Measurements from ENCODE around the gene RNF212.

RNF212 gene

DNA sequence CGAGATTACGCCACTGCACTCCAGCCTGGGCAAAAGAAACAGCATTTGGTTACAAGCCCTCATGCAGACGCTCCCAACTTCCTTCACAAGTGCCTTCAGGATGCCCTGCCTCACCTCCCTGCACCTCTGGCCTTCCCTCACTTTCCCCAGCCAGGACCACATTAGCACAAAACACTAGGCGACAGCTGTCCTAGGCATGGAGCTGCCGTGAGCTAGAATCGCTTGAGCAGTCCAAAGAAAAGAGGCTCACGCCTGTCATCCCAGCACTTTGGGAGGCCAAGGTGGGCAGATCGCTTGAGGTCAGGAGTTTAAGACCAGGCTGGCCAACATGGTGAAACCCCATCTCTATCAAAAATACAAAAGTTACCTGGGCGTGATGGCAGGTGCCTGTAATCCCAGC lies 15.8 kb downstream of the RNF212 start:
- no peak for TF ChIP-seq CTCF (conservative IDR thresholded peaks at IDR 0.05; ENCODE audit: low read depth, low read length)
- no peak overlapping the region for H3K4me3 ChIP-seq (ENCODE audit: low read depth, low read length)
- DNase-seq (ENCODE audit: low read depth) = no peak

DNA sequence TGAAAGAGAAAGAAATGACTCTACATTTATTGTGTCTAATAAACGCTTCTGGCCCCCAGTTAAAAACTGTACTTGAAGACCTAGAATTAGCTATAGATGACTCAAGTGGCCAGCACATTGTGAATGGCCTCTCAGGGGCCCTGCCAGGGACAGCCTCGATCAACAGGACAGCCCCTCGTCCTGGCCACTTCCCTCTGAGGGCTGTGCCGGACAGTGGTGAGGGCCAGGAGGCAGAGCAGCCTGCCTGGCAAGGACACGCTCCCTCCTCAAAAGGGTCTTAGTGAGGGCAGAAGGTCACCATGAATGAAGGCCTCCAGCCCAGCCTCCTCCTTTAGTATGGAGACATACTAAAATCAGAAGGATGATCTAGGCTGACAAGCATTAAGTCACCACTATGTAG lies 16.5 kb downstream of the RNF212 start:
- TF ChIP-seq CTCF (conservative IDR thresholded peaks at IDR 0.05; ENCODE audit: low read depth, low read length) = no peak
- DNase-seq (ENCODE audit: low read depth) = no peak
- no peak overlapping the region for H3K4me3 ChIP-seq (ENCODE audit: low read depth, low read length)

GRCh38 chr4:1094336-1094690 lies 19.1 kb downstream of the RNF212 start:
- TF ChIP-seq CTCF (conservative IDR thresholded peaks at IDR 0.05; ENCODE audit: low read depth, low read length) = no peak
- DNase-seq (ENCODE audit: low read depth) = no peak
- no peak overlapping the region for H3K4me3 ChIP-seq (ENCODE audit: low read depth, low read length)

- TF ChIP-seq CTCF (conservative IDR thresholded peaks at IDR 0.05; ENCODE audit: low read depth, low read length) = no peak
- DNase-seq (ENCODE audit: low read depth) = no peak
- no peak overlapping the region for H3K4me3 ChIP-seq (ENCODE audit: low read depth, low read length)
Measured at GRCh38 chr4:1093391-1094335, 19.7 kb downstream of the RNF212 start.

GRCh38 chr4:1092983-1093361 lies 20.4 kb downstream of the RNF212 start:
- no peak overlapping the region for H3K4me3 ChIP-seq (ENCODE audit: low read depth, low read length)
- no peak for DNase-seq (ENCODE audit: low read depth)
- no peak for TF ChIP-seq CTCF (conservative IDR thresholded peaks at IDR 0.05; ENCODE audit: low read depth, low read length)

GRCh38 chr4:1092026-1092982 lies 21.1 kb downstream of the RNF212 start:
- TF ChIP-seq CTCF (conservative IDR thresholded peaks at IDR 0.05; ENCODE audit: low read depth, low read length) = peak; percentile 5
- no peak overlapping the region for H3K4me3 ChIP-seq (ENCODE audit: low read depth, low read length)
- no peak for DNase-seq (ENCODE audit: low read depth)

All from choroid plexus epithelial cell (primary cell).